Choroid plexus epithelial cell (primary cell): Measurements from ENCODE around the gene CBX4.

Experiments used
- DNase-seq: peaks from one replicate; pipeline ENCODE4 v3.0.0-alpha.2; 2010; ENCODE audit warnings: low read depth
- H3K4me3 ChIP-seq: 2 replicates; pipeline ENCODE4 v1.5.1; 2011; ENCODE audit warnings: low read depth, mild to moderate bottlenecking, control low read depth, low read length, moderate library complexity
- CTCF ChIP-seq: conservative IDR thresholded peaks from 2 replicates; pipeline ENCODE4 v1.5.1; 2011; ENCODE audit warnings: low read depth, mild to moderate bottlenecking, control low read depth, inconsistent platforms, low read length, moderate library complexity

The CBX4 gene

GRCh38 chr17:79792341-79792871 lies 46.8 kb downstream of the CBX4 start:
- no peak for TF ChIP-seq CTCF
- DNase-seq: no peak
- H3K4me3 ChIP-seq: peak overlapping the region; percentile 57

GRCh38 chr17:79791735-79792161 lies 47.5 kb downstream of the CBX4 start:
- H3K4me3 ChIP-seq: no peak overlapping the region
- DNase-seq: no peak
- TF ChIP-seq CTCF: no peak

GRCh38 chr17:79790805-79791734 lies 48.2 kb downstream of the CBX4 start:
- no peak for TF ChIP-seq CTCF
- H3K4me3 ChIP-seq: no peak overlapping the region
- no peak for DNase-seq

- peak; percentile 41 for TF ChIP-seq CTCF
- H3K4me3 ChIP-seq: no peak overlapping the region
- peak; percentile 24 for DNase-seq
These were observed 49.1 kb downstream of the CBX4 start for GRCh38 chr17:79789943-79790804.

GRCh38 chr17:79788989-79789942 lies 50.0 kb downstream of the CBX4 start:
- DNase-seq: no peak
- TF ChIP-seq CTCF: no peak
- H3K4me3 ChIP-seq: no peak overlapping the region

- no peak for DNase-seq
- TF ChIP-seq CTCF: no peak
- H3K4me3 ChIP-seq: no peak overlapping the region
These were observed 50.8 kb downstream of the CBX4 start for GRCh38 chr17:79788455-79788854.
